HEK293T (cell line): Measurements from ENCODE around the gene HSPB6.

Source experiments
- CTCF ChIA-PET: fragments of 350-600 bp; formaldehyde crosslinking; extraction: SDS; loops from one replicate; lab custom pipeline; 2021; ENCODE audit warnings: antibody characterized with exemption, inconsistent platforms; lab: Yijun Ruan, JAX
- POLR2A ChIA-PET: fragments of 350-600 bp; formaldehyde crosslinking; extraction: SDS; loops from one replicate; lab custom pipeline; 2020; ENCODE audit warnings: antibody characterized with exemption, inconsistent platforms; lab: Yijun Ruan, JAX
- DNase-seq: peaks from one replicate; pipeline ENCODE4 v3.0.0; 2012; ENCODE audit warnings: mixed read lengths; ENCODE audit errors: extremely low spot score
- ARNT ChIP-seq: fragments of 450-650 bp; IDR thresholded peaks from 2 replicates; pipeline ENCODE4 v1.6.1; 2017; ENCODE audit warnings: mild to moderate bottlenecking
- BHLHE40 ChIP-seq: fragments of 450-650 bp; IDR thresholded peaks from 2 replicates; pipeline ENCODE4 v1.6.1; 2016; ENCODE audit warnings: mild to moderate bottlenecking, moderate library complexity, borderline replicate concordance
- CTBP1 ChIP-seq: fragments of 450-650 bp; IDR thresholded peaks from 2 replicates; pipeline ENCODE4 v1.6.1; 2016; ENCODE audit warnings: borderline replicate concordance
- ELF4 ChIP-seq: fragments of 450-650 bp; IDR thresholded peaks from 2 replicates; pipeline ENCODE4 v1.6.1; 2017; ENCODE audit warnings: antibody characterized with exemption
- FOXA1 ChIP-seq: fragments of 450-650 bp; IDR thresholded peaks from 2 replicates; pipeline ENCODE4 v1.6.1; 2016; ENCODE audit warnings: mild to moderate bottlenecking
- FOXK2 ChIP-seq: fragments of 450-650 bp; IDR thresholded peaks from 2 replicates; pipeline ENCODE4 v1.6.1; 2016; ENCODE audit warnings: mild to moderate bottlenecking
- FOXM1 ChIP-seq: fragments of 450-650 bp; IDR thresholded peaks from 2 replicates; pipeline ENCODE4 v1.6.1; 2017; ENCODE audit warnings: mild to moderate bottlenecking, borderline replicate concordance
- HDGF ChIP-seq: fragments of 450-650 bp; IDR thresholded peaks from 2 replicates; pipeline ENCODE4 v1.6.1; 2017; ENCODE audit warnings: antibody characterized with exemption, borderline replicate concordance
- L3MBTL2 ChIP-seq: fragments of 450-650 bp; conservative IDR thresholded peaks from 2 replicates; pipeline ENCODE4 v1.6.1; 2016; ENCODE audit warnings: mild to moderate bottlenecking
- LEF1 ChIP-seq: fragments of 450-650 bp; IDR thresholded peaks from 2 replicates; pipeline ENCODE4 v1.6.1; 2017; ENCODE audit warnings: mild to moderate bottlenecking, borderline replicate concordance
- NFRKB ChIP-seq: fragments of 450-650 bp; IDR thresholded peaks from 2 replicates; pipeline ENCODE4 v1.6.1; 2016; ENCODE audit warnings: mild to moderate bottlenecking, moderate library complexity
- PKNOX1 ChIP-seq: fragments of 450-650 bp; IDR thresholded peaks from 2 replicates; pipeline ENCODE4 v1.6.1; 2016
- SP1 ChIP-seq: fragments of 450-650 bp; IDR thresholded peaks from 2 replicates; pipeline ENCODE4 v1.6.1; 2017
- SUZ12 ChIP-seq: fragments of 450-650 bp; IDR thresholded peaks from 2 replicates; pipeline ENCODE4 v1.6.1; 2016; ENCODE audit warnings: mild to moderate bottlenecking
- TARDBP ChIP-seq: fragments of 450-650 bp; IDR thresholded peaks from 2 replicates; pipeline ENCODE4 v1.6.1; 2016
- ZNF384 ChIP-seq: fragments of 450-650 bp; IDR thresholded peaks from 2 replicates; pipeline ENCODE4 v1.6.1; 2016

The HSPB6 gene

GRCh38 chr19:35714601-35715354 lies 42.1 kb downstream of the HSPB6 start:
- ChIA-PET CTCF (interaction anchor here (1.0 kb wide), 1 partner anchor 20 kb away, joined by 3 read pairs; no protein-coding TSS in a partner anchor), POLR2A (interaction anchor here (1.3 to 3.0 kb wide), 3 partner anchors 12 to 33 kb away, joined by 3 to 13 read pairs (median 6); partner anchors contain the start of gene LIN37)
- TF ChIP-seq BHLHE40 (no peak), ELF4 (no peak), SP1 (no peak), L3MBTL2 (no peak), TARDBP (no peak), HDGF (no peak), CTBP1 (no peak), FOXK2 (no peak), SUZ12 (no peak), NFRKB (no peak), PKNOX1 (no peak)
- DNase-seq, result peak; percentile 23

GRCh38 chr19:35713904-35714495 lies 42.8 kb downstream of the HSPB6 start:
- DNase-seq, result no peak
- POLR2A ChIA-PET, result interaction anchor here (1.3 to 3.0 kb wide), 3 partner anchors 12 to 34 kb away, joined by 3 to 13 read pairs (median 6); partner anchors contain the start of gene LIN37
- CTCF ChIA-PET, result no interaction called here
- no peak for TF ChIP-seq ARNT
- TF ChIP-seq LEF1, result no peak
- no peak for TF ChIP-seq PKNOX1
- no peak for TF ChIP-seq CTBP1
- no peak for TF ChIP-seq L3MBTL2
- no peak for TF ChIP-seq FOXA1
- TF ChIP-seq ELF4, result no peak
- TF ChIP-seq HDGF, result no peak
- TF ChIP-seq ZNF384, result no peak
- TF ChIP-seq BHLHE40, result no peak
- no peak for TF ChIP-seq NFRKB
- no peak for TF ChIP-seq FOXM1
- no peak for TF ChIP-seq SP1
- TF ChIP-seq SUZ12, result no peak
- no peak for TF ChIP-seq TARDBP
- no peak for TF ChIP-seq FOXK2

- no peak for DNase-seq
- TF ChIP-seq TARDBP (no peak), ELF4 (no peak), FOXM1 (no peak), CTBP1 (no peak), NFRKB (no peak), FOXK2 (no peak), ZNF384 (no peak), SP1 (no peak), FOXA1 (no peak)
- ChIA-PET POLR2A (interaction anchor here (1.3 to 3.0 kb wide), 3 partner anchors 11 to 35 kb away, joined by 3 to 13 read pairs (median 6); partner anchors contain the start of gene LIN37), CTCF (no interaction called here)
These were observed 43.4 kb downstream of the HSPB6 start for GRCh38 chr19:35713506-35713850.

GRCh38 chr19:35712567-35713505 lies 44.0 kb downstream of the HSPB6 start:
- DNase-seq, result no peak
- CTCF ChIA-PET, result no interaction called here
- POLR2A ChIA-PET, result interaction anchor here (2.1 to 3.0 kb wide), 2 partner anchors 10 to 35 kb away, joined by 6 to 13 read pairs; partner anchors contain the start of gene LIN37
- TF ChIP-seq CTBP1 (no peak), BHLHE40 (no peak), NFRKB (no peak), ARNT (no peak), SP1 (no peak), HDGF (no peak), ZNF384 (no peak), FOXK2 (no peak), TARDBP (no peak), L3MBTL2 (no peak), PKNOX1 (no peak), SUZ12 (no peak), FOXA1 (no peak), LEF1 (no peak), FOXM1 (no peak), ELF4 (no peak)
